ENCODE results near the gene ENPP6.

ENPP6 gene

DNA sequence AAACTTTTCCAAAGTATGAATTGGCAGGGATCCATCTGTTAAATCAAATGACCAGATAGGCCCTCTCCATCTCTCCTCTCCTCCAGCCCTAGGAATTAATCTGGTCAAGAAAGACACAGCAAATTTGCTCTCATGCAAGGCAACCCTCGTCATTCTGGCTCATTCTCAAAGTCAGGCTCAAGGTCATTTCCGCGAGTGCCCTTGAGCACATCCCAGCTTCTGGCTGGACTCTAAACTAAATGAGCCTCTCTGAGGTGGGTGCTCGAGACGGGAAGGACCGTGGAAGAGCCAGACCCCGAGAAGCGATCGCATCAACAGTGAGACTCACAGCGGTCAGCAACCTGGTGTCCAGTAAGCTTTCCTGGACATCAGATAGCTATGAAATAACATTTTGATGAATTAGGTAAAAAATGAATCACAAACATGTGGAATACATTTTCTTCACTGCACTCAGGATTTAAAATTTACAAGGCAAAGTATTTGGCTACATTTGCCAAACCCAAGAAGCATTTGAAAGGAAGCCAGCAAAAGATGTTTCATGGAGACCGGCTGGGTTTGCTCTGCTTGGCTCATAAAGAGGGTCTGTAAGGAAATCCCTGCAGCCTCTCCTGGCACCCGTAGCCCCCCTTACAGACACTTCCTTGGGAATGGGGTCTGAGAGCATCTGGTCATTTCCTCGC is 121.0 kb downstream of the ENPP6 start:
- H3K4me3 ChIP-seq (ENCODE audit: low read depth, low read length) = no peak overlapping the region
- TF ChIP-seq, protein P1, sequence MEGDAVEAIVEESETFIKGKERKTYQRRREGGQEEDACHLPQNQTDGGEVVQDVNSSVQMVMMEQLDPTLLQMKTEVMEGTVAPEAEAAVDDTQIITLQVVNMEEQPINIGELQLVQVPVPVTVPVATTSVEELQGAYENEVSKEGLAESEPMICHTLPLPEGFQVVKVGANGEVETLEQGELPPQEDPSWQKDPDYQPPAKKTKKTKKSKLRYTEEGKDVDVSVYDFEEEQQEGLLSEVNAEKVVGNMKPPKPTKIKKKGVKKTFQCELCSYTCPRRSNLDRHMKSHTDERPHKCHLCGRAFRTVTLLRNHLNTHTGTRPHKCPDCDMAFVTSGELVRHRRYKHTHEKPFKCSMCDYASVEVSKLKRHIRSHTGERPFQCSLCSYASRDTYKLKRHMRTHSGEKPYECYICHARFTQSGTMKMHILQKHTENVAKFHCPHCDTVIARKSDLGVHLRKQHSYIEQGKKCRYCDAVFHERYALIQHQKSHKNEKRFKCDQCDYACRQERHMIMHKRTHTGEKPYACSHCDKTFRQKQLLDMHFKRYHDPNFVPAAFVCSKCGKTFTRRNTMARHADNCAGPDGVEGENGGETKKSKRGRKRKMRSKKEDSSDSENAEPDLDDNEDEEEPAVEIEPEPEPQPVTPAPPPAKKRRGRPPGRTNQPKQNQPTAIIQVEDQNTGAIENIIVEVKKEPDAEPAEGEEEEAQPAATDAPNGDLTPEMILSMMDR (IDR thresholded peaks at IDR 0.05; ENCODE audit: low read depth, low read length) = no peak

DNA sequence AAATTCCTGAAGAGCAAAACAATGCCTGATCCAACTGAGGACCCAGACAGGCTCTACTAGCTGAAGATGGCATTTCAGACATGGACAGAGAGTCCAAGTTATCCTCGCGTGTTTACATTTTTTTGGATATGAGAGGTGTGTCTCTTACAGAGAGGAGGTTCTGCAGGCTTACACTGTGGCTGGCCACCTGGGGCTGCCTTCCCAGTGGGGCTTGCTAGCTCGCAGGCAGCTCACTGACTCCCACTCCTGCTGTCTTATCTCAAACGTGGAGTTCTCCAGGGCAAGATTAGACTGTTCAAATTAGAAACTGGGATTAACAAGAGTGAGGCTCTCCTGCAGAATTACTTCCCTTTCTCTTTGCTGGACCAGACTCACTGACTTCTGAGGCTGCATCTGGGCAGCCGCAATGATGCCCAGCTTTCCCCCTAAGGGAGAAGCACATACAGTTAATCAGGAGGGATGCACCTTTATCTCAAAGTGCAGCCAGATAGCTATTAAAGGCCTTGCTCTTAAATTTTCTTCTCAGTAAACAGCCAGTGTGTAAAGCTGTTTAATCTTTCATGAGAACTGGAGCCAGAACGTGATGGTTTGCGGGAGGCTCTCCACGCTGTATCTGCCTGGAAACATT is 123.0 kb downstream of the ENPP6 start:
- no peak overlapping the region for H3K4me3 ChIP-seq (ENCODE audit: low read depth, low read length)
- TF ChIP-seq, protein P1 (IDR thresholded peaks at IDR 0.05; ENCODE audit: low read depth, low read length) = no peak

DNA sequence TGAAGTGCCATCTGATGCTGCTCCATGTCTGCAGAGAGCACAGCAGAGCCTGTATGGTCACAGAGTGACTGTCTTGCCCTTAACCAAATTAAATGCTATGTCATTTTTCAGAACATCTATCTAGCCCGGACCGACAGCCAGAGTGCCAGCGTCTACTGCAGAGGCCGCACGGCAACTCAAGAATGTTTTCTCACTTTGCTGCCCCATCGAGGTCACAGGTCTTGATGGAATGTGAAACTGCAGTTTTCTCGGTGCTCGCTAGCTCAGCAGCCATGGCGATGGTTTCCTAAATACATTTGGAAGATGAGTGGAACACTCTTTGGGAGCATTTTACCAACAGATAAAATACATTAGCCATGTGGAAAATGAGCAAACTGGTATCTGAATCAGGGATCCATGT is 125.7 kb downstream of the ENPP6 start:
- H3K4me3 ChIP-seq (ENCODE audit: low read depth, low read length) = no peak overlapping the region
- TF ChIP-seq, protein P1 (IDR thresholded peaks at IDR 0.05; ENCODE audit: low read depth, low read length) = no peak

DNA sequence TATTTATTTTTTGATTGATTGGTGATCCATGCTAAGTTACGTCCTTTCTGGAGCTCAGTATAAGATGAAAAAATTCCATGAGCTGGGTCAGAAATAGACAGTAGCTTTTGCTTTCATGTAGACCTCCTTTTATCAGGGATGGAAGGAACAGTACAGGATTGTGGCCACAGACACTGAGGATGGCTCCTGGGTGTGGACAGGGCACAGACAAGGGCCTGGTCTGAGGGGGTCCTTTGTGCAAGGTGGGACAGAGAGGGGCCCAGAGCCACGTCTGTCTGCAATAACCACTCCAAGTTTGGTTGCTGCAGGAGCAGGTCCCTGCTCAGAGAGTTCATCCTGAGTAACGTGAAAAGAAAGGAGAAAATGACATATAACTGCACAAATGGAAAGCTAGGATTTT is 127.1 kb downstream of the ENPP6 start:
- TF ChIP-seq, protein P1 (IDR thresholded peaks at IDR 0.05; ENCODE audit: low read depth, low read length) = no peak
- no peak overlapping the region for H3K4me3 ChIP-seq (ENCODE audit: low read depth, low read length)

DNA sequence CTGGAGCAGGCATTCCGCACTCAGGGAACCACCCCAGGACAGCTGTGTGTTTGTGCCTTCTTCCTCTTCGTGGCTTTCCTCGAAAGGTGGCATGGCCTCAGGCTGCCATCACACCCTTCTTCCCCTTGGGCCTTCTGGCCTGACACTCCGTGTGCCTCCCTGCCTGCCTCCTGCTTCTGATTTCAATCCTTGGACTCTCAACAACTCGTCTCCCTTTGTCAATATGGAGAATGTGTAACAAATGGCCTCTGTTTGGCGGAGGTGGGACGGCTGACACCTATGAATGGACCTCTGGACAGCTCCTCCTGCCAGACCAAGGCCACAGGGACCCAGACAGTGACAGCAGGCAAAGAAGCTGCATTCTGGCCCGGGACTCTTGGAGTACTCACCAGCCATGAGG is 137.0 kb downstream of the ENPP6 start:
- no peak overlapping the region for H3K4me3 ChIP-seq (ENCODE audit: low read depth, low read length)
- TF ChIP-seq, protein P1 (IDR thresholded peaks at IDR 0.05; ENCODE audit: low read depth, low read length) = no peak

DNA sequence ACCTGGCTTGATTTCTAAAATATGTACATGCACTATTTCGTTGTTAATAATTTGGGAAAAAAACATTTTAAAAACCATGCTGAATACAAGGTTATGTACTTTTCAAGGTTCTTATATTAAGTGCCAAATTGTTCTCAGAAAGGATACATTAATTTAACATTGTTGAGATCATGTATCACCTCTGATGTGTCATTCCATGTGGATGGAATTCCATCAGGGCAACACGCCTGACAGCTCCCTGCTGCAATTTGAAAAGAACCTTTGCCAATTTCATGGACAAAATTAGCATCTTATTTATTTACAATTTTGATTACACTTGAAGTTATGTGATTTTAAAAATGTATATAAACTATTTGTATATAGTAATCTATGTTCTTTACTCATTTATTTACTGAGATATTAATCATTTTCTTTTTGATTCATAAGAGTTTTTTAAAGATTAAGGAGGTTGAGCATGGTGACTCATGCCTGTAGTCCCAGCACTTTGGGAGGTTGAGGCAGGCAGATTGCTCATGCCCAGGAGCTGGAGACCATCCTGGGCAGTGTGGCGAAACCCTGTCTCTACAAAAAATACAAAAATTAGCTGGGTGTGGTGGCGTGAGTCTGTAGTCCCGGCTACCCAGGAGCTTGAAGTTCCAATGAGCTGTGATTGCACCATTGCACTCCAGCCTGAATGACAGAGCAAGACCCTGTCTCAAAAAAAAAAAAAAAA is 142.8 kb downstream of the ENPP6 start:
- TF ChIP-seq, protein P1 (IDR thresholded peaks at IDR 0.05; ENCODE audit: low read depth, low read length) = no peak
- no peak overlapping the region for H3K4me3 ChIP-seq (ENCODE audit: low read depth, low read length)
